NCI-H1105 (cell line): ENCODE results near the gene TEAD4.
"Not testable (repeated sequence)": the region's sequence is repeated elsewhere in the genome, so short reads cannot be mapped to it uniquely, and the experiment has no call there.

Experiments used
- DNase-seq: peaks from one replicate; lab custom pipeline; 2025; lab: John Stamatoyannopoulos, UW

Gene TEAD4

DNA sequence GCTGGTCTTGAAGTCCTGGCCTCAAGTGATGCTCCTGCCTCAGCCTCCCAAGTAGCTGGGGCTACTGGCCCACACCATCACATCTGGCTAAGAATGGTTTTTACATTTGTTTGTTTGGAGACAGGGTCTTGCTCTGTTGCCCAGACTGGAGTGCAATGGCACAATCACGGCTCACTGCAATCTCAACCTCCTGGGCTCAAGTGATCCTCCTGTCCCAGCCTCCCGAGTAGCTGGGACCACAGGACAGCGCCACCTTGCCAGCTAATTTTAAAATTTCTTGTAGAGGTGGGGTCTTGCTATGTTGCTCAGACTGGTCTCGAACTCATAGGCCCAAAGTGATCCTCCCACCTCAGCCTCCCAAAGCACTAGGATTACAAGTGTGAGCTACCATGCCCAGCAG lies 89.3 kb downstream of the TEAD4 start:
- DNase-seq, result no peak

DNA sequence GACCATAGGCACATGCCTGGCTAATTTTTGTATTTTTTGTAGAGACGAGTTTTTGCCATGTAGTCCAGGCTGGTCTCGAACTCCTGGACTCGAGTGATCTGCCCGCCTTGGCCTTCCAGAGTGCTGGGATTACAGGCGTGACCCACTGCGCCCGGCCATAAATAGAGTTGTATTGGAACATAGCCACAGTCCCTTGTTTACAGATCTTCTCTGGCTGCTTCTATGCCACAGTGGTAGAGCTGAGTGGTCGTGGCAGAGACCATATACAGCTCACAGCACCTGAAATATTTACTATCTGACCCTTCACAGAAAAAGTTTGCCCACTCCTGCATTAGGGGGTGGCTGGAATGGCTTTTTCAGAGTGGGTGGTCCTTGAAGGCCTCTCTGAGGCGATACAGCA lies 90.0 kb downstream of the TEAD4 start:
- DNase-seq, result no peak

GRCh38 chr12:3049611-3050249 lies 90.5 kb downstream of the TEAD4 start:
- no peak for DNase-seq

DNA sequence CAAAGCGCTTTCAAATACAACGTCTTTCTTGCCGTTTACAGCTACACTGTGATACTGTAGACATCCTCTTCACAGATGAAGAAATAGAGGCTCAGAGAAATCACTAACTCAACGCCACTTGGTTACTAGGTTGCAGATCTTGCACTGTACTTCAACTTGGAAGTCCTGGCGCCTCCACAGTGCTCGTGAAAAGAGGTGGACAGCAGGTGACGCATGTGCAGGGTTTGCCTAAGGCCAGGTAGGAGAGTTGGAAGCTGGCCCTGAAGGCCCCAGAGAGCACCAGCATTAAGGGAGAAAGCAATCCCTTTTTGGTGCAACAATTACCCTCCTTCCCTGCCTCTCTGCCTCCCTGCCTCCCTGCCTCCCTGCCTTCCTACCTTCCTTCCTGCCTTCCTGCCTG lies 95.2 kb downstream of the TEAD4 start:
- no peak for DNase-seq

GRCh38 chr12:3055026-3055703 lies 96.0 kb downstream of the TEAD4 start:
- no peak for DNase-seq

DNA sequence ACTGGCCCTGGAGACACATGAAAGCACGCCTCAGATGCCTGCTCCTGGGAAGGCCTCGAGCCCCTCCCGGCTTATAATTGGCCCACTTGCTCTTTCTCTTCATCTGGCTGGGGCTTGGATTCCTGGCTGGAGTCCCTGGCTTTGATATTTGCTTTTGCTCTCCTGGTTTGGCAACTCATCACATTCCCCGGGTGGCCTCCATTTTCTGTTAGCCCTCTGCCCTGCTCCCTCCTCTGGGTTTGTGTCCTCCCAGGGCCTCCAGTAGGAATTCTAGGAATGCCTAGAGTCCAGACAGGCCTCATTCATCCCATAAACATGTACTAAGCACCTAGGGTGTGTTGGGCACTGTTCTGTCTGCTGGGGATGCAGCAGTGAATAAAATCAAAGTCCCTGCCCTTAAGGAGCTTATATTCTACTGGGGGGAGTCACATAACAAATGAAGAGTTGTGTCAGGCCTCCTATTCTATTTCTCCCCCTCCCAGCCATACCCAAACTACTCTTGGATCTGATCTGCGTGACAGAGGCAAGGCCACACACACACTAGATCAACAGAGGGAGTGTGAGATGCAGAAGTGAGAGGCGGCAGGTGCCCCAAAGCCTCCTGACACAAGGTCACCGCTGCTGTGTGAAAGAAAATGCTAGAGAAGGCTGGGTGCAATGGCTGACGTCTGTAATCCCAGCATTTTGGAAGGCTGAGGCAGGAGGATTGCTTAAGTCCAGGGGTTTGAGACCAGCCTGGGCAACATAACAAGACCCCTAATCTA lies 96.7 kb downstream of the TEAD4 start:
- no peak for DNase-seq

DNA sequence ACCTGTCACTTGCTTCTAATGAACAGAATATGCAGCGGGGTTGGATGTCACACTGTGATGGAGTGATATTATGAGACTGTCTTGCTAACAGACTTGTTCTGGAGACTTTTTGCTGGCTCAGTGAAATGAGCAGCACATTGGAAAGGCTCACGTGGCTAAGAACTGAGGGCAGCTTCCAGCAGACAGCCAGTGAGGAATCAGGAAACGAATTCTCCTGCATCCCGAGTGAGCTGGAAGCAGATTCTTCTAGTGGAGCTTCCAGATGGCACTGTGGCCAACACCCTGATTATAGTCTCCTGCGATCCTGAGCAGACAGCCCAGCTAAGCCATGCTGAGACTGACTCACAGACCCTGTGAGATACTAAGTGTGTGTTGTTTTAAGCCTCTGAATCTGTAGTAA lies 101.9 kb downstream of the TEAD4 start:
- DNase-seq, result no peak

- DNase-seq, result no peak
Observed at GRCh38 chr12:3061501-3062215, 102.5 kb downstream of the TEAD4 start.

DNA sequence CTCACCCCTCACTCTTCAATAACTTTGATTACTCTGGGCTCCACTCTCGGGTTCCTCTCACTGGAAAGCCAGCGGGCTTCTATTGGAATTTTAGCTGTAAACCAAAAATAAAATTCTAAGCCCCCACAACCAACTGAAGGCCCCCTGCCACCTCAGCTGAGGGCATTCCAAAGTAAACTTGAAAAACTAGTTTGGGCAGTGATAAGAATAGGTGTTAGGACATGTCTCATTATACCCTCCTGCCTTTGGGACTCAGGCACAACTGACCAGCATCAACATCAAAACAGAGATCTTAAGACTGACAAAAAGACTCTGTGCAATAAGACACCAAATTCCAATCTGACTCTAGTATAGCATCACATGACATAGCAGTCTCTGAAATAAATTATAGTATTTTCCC lies 106.1 kb downstream of the TEAD4 start:
- no peak for DNase-seq

DNA sequence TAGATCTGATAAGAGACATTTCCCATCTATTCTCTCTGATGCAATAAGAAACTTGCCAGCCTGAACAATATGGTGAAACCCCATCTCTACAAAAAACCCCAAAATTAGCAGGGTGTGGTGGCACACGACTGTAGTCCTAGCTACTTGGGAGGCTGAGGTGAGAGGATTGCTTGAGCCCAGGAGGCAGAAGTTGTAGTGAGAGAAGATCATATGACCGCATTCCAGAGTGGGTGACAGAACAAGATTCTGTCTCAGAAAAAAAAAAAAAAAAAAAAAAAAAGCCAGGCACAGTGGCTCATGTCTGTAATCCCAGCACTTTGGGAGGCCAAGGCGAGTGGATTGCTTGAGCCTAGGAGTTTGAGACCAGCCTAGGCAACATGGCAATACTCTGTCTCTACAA lies 106.6 kb downstream of the TEAD4 start:
- DNase-seq, result not testable (repeated sequence)

- DNase-seq, result no peak
Observed at GRCh38 chr12:3069714-3070113, 110.5 kb downstream of the TEAD4 start.

GRCh38 chr12:3071107-3071506 lies 111.9 kb downstream of the TEAD4 start:
- no peak for DNase-seq

- no peak for DNase-seq
Observed at GRCh38 chr12:3071710-3072109, 112.5 kb downstream of the TEAD4 start.

DNA sequence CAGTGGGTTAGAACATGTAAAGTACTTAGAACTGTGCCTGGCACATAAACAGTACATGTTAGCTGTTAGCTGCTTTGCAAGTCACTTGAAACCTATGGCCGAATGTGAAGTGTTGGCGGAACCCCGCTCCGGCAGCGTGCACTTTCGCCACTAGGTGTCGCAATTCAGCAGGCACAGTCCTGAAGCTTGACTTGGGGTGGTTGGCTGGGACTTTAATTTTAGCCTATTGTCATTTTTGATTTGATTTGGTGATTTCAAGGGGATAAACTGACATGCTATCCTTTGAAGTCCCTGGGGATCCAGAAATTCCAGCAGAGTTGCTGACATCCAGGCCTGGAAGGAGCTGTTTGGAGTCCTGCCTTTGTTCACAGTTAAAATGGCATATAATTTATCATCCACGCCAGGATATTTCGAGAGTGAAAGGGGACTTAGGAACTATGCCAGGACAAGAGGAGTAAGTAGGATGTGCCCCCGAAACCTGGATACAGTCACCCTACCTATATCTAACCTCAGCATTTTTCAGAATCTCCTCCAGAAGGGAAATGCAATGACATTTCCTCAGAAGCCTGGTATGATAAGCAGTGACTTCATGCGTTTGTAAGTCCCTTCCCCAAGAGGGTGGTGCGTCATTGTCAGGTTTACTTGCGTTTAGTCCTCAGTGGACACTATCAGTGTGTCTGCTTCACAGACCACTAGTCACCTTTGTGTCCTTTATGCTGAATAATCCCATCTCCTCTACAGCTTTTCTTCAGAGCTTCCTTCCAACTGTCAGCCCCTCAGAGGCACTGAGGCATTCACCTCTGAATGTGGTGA lies 114.4 kb downstream of the TEAD4 start:
- peak; percentile 35 for DNase-seq

GRCh38 chr12:3075315-3075714 lies 116.1 kb downstream of the TEAD4 start:
- no peak for DNase-seq

GRCh38 chr12:3076730-3077571 lies 117.8 kb downstream of the TEAD4 start, which contains the start of gene TSPAN9:
TSPAN9 (plus strand) TSS chr12:3077379; CDS start chr12:3201194, 123,815 bp downstream.
- DNase-seq, result peak; percentile 67

DNA sequence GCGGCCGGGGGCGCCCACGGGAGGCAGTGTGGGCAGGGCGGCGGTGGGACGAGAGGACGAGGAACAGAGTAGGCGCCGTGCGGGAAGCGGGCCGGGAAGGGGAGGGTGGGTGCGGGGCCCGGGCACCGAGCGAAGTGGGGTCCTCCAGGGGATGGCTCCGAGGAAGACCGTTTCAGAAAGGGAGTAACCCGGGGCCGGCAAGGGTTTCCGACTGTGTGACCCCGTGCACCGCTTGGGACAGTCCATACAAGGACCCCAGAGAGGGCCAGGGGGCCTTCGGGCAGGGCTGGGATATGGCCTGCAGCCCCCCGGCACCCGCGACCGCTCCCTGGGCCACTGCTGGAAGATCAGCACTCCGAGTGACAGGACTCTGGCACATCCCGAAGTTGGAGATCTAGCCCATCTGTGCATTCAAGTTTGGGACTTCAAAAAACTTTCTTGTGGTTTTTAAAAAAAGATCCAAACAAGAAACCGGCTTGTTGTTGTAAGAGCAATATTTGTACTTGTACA lies 118.4 kb downstream of the TEAD4 start:
- no peak for DNase-seq

DNA sequence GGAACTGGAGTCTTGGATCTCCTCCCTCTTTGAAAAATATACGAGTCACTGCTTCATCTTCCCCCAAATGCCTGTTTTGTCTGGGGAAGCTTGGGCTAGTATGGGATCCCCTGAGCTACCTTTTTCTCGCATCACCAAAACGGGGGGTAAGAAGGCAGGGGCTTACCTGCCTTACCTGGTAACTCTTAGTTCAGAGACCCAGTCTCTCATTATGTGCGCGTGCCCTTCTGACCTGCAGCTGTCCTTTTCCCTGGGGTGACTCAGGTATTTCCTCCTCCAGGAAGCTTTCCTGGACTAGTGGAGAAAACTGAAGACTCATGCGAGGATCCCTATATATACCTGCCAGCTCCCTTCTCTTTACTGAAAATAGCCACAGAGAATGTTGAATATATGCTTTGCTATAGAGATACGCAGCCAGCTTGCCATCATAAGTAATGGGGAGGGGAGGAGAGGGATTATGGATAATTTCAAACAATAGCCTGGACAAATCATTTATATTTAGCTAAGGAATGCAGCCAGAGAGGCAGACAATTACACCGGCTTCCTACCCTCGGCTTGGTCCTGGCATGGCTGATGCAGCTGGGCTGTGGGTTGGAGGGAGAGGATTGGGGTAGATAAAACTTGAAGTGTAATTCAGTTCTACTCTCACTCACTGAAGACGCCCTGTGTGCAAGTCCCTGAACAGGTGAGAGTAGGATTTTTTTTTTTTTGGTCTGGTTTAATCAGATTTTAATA lies 119.1 kb downstream of the TEAD4 start:
- no peak for DNase-seq

- no peak for DNase-seq
Observed at GRCh38 chr12:3081091-3081490, 121.9 kb downstream of the TEAD4 start.

DNA sequence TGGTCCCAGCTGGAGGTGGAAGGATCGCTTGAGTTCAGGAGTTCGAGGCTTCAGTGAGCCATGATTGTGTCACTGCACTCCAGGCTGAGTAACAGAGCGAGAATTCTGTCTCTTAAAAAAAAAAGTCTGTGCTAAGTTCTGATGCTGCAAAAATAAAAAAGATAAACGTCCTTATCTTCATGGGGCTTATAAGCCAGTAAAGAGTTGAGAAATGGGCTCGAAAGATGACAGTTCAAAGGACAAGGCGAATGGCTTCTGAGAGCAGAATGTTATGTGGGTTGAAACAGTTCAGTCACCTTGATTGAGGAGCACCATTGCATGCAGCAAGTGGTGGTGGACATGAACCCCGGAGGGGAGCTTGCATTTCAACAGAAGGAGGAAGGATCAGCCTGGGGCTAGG lies 122.7 kb downstream of the TEAD4 start:
- DNase-seq, result no peak
